ENCODE measurements around the gene R3HDML. TPM values are rescaled to one million over a fixed set of nuclear protein-coding genes. Genes with fewer than 3 reads are reported as not detected.

Gene R3HDML
- total and polyA plus RNA-seq, 2 of the 13 experiments (the other 11 are each of a cell fraction or from before 2014, with no cell fraction given) = not detected

GRCh38 chr20:44309763-44310663 lies 26.8 kb upstream of the R3HDML start:
- Histone ChIP-seq H3K4me2 (ENCODE audit: low read depth, low read length) (peak overlapping the region; percentile 97), H3K79me2 (ENCODE audit: insufficient read depth, low read length) (peaks cover 25% of the 10 kb centered on the region), H3K27ac (ENCODE audit: extremely low read length, insufficient read depth, low read length) (peak overlapping the region; percentile 37), H3K4me1 (ENCODE audit: insufficient read depth, low read length) (peaks cover 27% of the 10 kb centered on the region), H2AFZ (ENCODE audit: low read length) (no peak overlapping the region), H3K9me3 (ENCODE audit: low read length) (no peaks in the 10 kb centered on the region), H3K9ac (ENCODE audit: insufficient read depth, low read depth, low read length) (peak overlapping the region; percentile 84), H3K27me3 (ENCODE audit: control insufficient read depth in 1 of 2, insufficient read depth in 2 of 2, low read length in 2 of 2) (peaks cover 2 to 4% of the 10 kb centered on the region in 2 experiments; a peak in 1 of 5 replicates), H3K36me3 (replicated peaks in 1 of 2; ENCODE audit: control insufficient read depth in 1 of 2, insufficient read depth in 2 of 2, low read length in 2 of 2) (peaks cover 0 to 7% of the 10 kb centered on the region in 2 experiments; a peak in 2 of 5 replicates), H4K20me1 (ENCODE audit: insufficient read depth, low read length) (no peaks in the 10 kb centered on the region), H3K4me3 (replicated peaks in 1 of 3; ENCODE audit: insufficient read depth in 1 of 3, low read depth in 2 of 3, low read length in 3 of 3) (peak overlapping the region; percentile 70 to 96 (median 78))
- POLR2A ChIA-PET = interaction anchor here (0.7 to 3.9 kb wide), 16 partner anchors 8 to 212 kb away, joined by 3 to 30 read pairs (median 6); partner anchors contain the start of genes HNF4A, OSER1 and SERINC3
- intact Hi-C loops (cut with micrococcal nuclease; ENCODE audit: unreplicated experiment) = loop anchor here (2.0 to 5.0 kb wide), 3 partner anchors 47 to 157 kb away; partner anchors contain the start of gene HNF4A
- DNase-seq (ENCODE audit: low spot score) (no peak), ATAC-seq (peak; percentile 31), FAIRE-seq (no peak)
- TSS peak; percentile 59 for BruUV-seq (replicated peaks)
- 20% methylated on average over 16 of the region's 17 CpGs for WGBS (ENCODE audit: low lambda C conversion rate)
- in situ Hi-C loops (cut with HindIII; ENCODE audit: extremely low pct_ligation_motif_present, low pct_unique_long_range_greater_than_20kb) = loop anchor here (5.0 kb wide), 3 partner anchors 58 to 162 kb away; no protein-coding TSS in a partner anchor
- CTCF ChIA-PET (ENCODE audit: low intra/inter-chr PET ratio, low total read pairs) = interaction anchor here (0.7 to 5.0 kb wide), 5 partner anchors 57 to 193 kb away, joined by 3 to 77 read pairs (median 20); no protein-coding TSS in a partner anchor
- TF ChIP-seq E2F5 (CRISPR knock-in tag; conservative IDR thresholded peaks at IDR 0.05) = 0 out of 2 replicates have a peak, but pooled peaks have one; percentile 45
- TF ChIP-seq ZNF703 (CRISPR knock-in tag; IDR thresholded peaks at IDR 0.05; ENCODE audit: borderline replicate concordance) = no peak
- TF ChIP-seq NPAS2 (CRISPR knock-in tag; IDR thresholded peaks at IDR 0.05; ENCODE audit: borderline replicate concordance) = no peak
- no peak for TF ChIP-seq JUND (CRISPR knock-in tag; IDR thresholded peaks at IDR 0.05)
- TF ChIP-seq ZNF792 (CRISPR knock-in tag; IDR thresholded peaks at IDR 0.05) = no peak
- no peak for TF ChIP-seq REPIN1 (CRISPR knock-in tag; IDR thresholded peaks at IDR 0.05; ENCODE audit: borderline replicate concordance, low read depth)
- TF ChIP-seq STAG1 (CRISPR knock-in tag; IDR thresholded peaks at IDR 0.05) = no peak
- TF ChIP-seq RNF219 (CRISPR knock-in tag; IDR thresholded peaks at IDR 0.05) = no peak
- no peak for TF ChIP-seq HNF1B (CRISPR knock-in tag; IDR thresholded peaks at IDR 0.05)
- TF ChIP-seq ZNF280B (CRISPR knock-in tag; IDR thresholded peaks at IDR 0.05; ENCODE audit: borderline replicate concordance) = no peak
- TF ChIP-seq ATF7-NPFF (CRISPR knock-in tag; IDR thresholded peaks at IDR 0.05; ENCODE audit: low read depth) = no peak
- no peak for TF ChIP-seq ZNF800 (CRISPR knock-in tag; IDR thresholded peaks at IDR 0.05)
- no peak for TF ChIP-seq NAIF1 (CRISPR knock-in tag; IDR thresholded peaks at IDR 0.05; ENCODE audit: borderline replicate concordance)

All from HepG2 (cell line).